CD14-positive monocyte (primary cell): ENCODE data around the gene TCAIM. TPM values are rescaled to one million over a fixed set of nuclear protein-coding genes. Genes with fewer than 3 reads are reported as not detected.
A peak's percentile ranks its signal among the peaks of the same experiment; 100 is the strongest.

Experiments used
- DNase-seq, 3 donors: peaks; one replicate each; pipeline ENCODE4 v3.0.0-alpha.2; 2011 to 2022
- H2AFZ ChIP-seq: 2 replicates; pipeline ENCODE4 v1.6.0; 2012; ENCODE audit warnings: mild to moderate bottlenecking, low read depth, low read length, inconsistent platforms; ENCODE audit not compliant: insufficient read depth, poor library complexity, severe bottlenecking
- H3K27ac ChIP-seq, 2 donors: 1 replicate in 1 of 2; 2 replicates in 1 of 2; pipeline ENCODE4 v1.5.1; 2012 to 2013; ENCODE audit warnings: low read length in 2 of 2, control low read depth in 1 of 2, inconsistent platforms in 1 of 2, low read depth in 1 of 2, mild to moderate bottlenecking in 1 of 2
- H3K27me3 ChIP-seq, 2 donors: one replicate each; pipeline versions ENCODE4 v1.6.0 to v1.6.1; 2011 to 2013; ENCODE audit warnings: low read length in 2 of 2; ENCODE audit not compliant: control insufficient read depth in 2 of 2, insufficient read depth in 2 of 2
- H3K36me3 ChIP-seq, 2 donors: replicated peaks in 1 of 2; 1 replicate in 1 of 2; 2 replicates in 1 of 2; pipeline versions ENCODE4 v1.5.1 to v1.6.1; 2012 to 2013; ENCODE audit warnings: low read length in 2 of 2, control low read depth in 1 of 2, inconsistent platforms in 1 of 2, mild to moderate bottlenecking in 1 of 2; ENCODE audit not compliant: insufficient read depth in 2 of 2, control insufficient read depth in 1 of 2
- H3K4me1 ChIP-seq, 2 donors: 1 replicate in 1 of 2; 2 replicates in 1 of 2; pipeline versions ENCODE4 v1.5.1 to v1.6.1; 2012 to 2013; ENCODE audit warnings: low read length in 2 of 2, control low read depth in 1 of 2, inconsistent platforms in 1 of 2, mild to moderate bottlenecking in 1 of 2, moderate library complexity in 1 of 2; ENCODE audit not compliant: insufficient read depth in 2 of 2, control insufficient read depth in 1 of 2
- H3K4me2 ChIP-seq: replicated peaks from 2 replicates; pipeline ENCODE3; 2012; ENCODE audit warnings: low read length, moderate library complexity, mild to moderate bottlenecking; ENCODE audit not compliant: poor library complexity, severe bottlenecking; ENCODE audit errors: extremely low read depth
- H3K4me3 ChIP-seq, 3 experiments: fragments of 200-600 bp in 1 of 3; sonication (generic) in 1 of 3; replicated peaks in 1 of 3; 1 replicate in 2 of 3; 2 replicates in 1 of 3; pipeline ENCODE4 v1.5.1; 2011 to 2013; ENCODE audit warnings: low read length in 3 of 3, mild to moderate bottlenecking in 3 of 3, control low read depth in 2 of 3, low read depth in 2 of 3, inconsistent platforms in 1 of 3, moderate library complexity in 1 of 3
- H3K79me2 ChIP-seq: 2 replicates; pipeline ENCODE4 v1.6.0; 2012; ENCODE audit warnings: mild to moderate bottlenecking, control low read depth, inconsistent platforms, low read length, moderate library complexity; ENCODE audit not compliant: insufficient read depth
- H3K9ac ChIP-seq: 2 replicates; pipeline ENCODE4 v1.6.0; 2017; ENCODE audit warnings: low read length, mild to moderate bottlenecking; ENCODE audit not compliant: insufficient read depth, poor library complexity, severe bottlenecking
- H3K9me3 ChIP-seq, 2 donors: replicated peaks in 1 of 2; 1 replicate in 1 of 2; 2 replicates in 1 of 2; pipeline versions ENCODE4 v1.5.1 to v1.6.1; 2012 to 2013; ENCODE audit warnings: low read length in 2 of 2, control low read depth in 1 of 2; ENCODE audit not compliant: control insufficient read depth in 1 of 2, insufficient read depth in 1 of 2
- H4K20me1 ChIP-seq: 2 replicates; pipeline ENCODE4 v1.6.0; 2012; ENCODE audit warnings: mild to moderate bottlenecking, low read length, control low read depth, moderate library complexity; ENCODE audit not compliant: insufficient read depth
- H3K27ac Mint-ChIP-seq, 7 donors: one replicate each; pipeline ENCODE4 v1.8.0; 2020; ENCODE audit warnings: mild to moderate bottlenecking in 7 of 7, mixed read lengths in 7 of 7, moderate library complexity in 6 of 7, inconsistent platforms in 2 of 7
- H3K27me3 Mint-ChIP-seq, 3 donors: one replicate each; pipeline ENCODE4 v1.8.0; 2021 to 2022; ENCODE audit warnings: low read depth in 3 of 3, mild to moderate bottlenecking in 3 of 3, mixed read lengths in 3 of 3, moderate library complexity in 3 of 3, inconsistent platforms in 1 of 3
- H3K36me3 Mint-ChIP-seq, 2 donors: one replicate each; pipeline ENCODE4 v1.8.0; 2020; ENCODE audit warnings: mixed read lengths in 2 of 2, inconsistent platforms in 1 of 2, mild to moderate bottlenecking in 1 of 2
- H3K4me1 Mint-ChIP-seq: one replicate; pipeline ENCODE4 v1.8.0; 2020; ENCODE audit warnings: mild to moderate bottlenecking, mixed read lengths
- H3K4me3 Mint-ChIP-seq, 2 donors: one replicate each; pipeline ENCODE4 v1.8.0; 2020; ENCODE audit warnings: mild to moderate bottlenecking in 2 of 2, mixed read lengths in 2 of 2, moderate library complexity in 1 of 2
- H3K9me3 Mint-ChIP-seq, 7 donors: one replicate each; pipeline ENCODE4 v1.8.0; 2020 to 2022; ENCODE audit warnings: mixed read lengths in 7 of 7, mild to moderate bottlenecking in 6 of 7, moderate library complexity in 6 of 7, inconsistent platforms in 2 of 7
- WGBS: methylation state at CpG from one replicate; pipeline ENCODE4 v1.1.5; 2013; ENCODE audit warnings: missing lambda C conversion rate; ENCODE audit not compliant: insufficient coverage; 5-methylcytosine and 5-hydroxymethylcytosine counted together
- intact Hi-C, 2 donors: fragments of 100-400 bp; cut with micrococcal nuclease; formaldehyde crosslinking; loops; one replicate each; pipeline versions ENCODE4 v1.15.0 to v1.15.1; 2023
- polyA plus RNA-seq, 3 donors: library from polyadenylated mRNA; depleted of rRNA in 1 of 3; unstranded in 2 of 3; stranded (reverse) in 1 of 3; fragments of 300-500 nt in 2 of 3; fragments of >200 nt in 1 of 3; fragmentation: Illumina TruSeq in 2 of 3; gene quantifications; 1 replicate in 2 of 3; 2 replicates in 1 of 3; pipeline ENCODE4 v1.2.3, GENCODE V29; 2012 to 2021
- TF ChIP-seq, protein P1 (sequence below): fragments of 200-600 bp; IDR thresholded peaks from one replicate; pipeline ENCODE4 v1.8.0; 2022; ENCODE audit warnings: antibody characterized with exemption, mild to moderate bottlenecking

Gene TCAIM
- polyA plus RNA-seq, 3 donors, result 9.1 to 26.7 (median 20.0) TPM

DNA sequence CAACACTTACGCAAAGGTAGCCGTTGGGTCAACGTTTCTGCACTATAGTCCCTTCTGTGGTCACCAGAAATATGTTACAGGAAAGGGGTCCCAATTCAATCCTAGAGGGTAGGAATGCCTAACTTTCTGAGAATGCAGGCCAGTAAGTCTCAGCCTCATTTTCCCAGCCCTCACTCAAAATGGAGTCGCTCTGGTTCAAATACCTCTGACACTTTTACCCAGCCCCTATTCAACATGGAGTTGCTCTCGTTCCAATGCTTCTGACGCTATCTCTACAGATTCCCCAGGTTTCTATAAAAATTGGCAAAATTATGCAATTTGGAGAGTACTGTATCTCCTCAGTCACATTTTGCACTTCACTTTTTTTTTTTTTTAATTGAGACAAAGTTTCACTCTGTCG, 99.2 kb downstream of the TCAIM start:
- H3K4me1 Mint-ChIP-seq, result peaks cover 54% of the 10 kb centered on the region
- Histone ChIP-seq H3K4me2 (no peak overlapping the region), H3K4me3 (no peak overlapping the region), H3K9ac (no peak overlapping the region), H3K36me3 (peaks cover 0 to 19% of the 10 kb centered on the region in 2 donors), H4K20me1 (no peaks in the 10 kb centered on the region), H3K9me3 (no peaks in the 10 kb centered on the region), H3K4me1 (peaks cover 34 to 44% of the 10 kb centered on the region in 2 donors), H3K27me3 (no peaks in the 10 kb centered on the region), H3K27ac (peak overlapping the region in 1 of 2 donors; percentile 14), H2AFZ (no peak overlapping the region), H3K79me2 (peaks cover 26% of the 10 kb centered on the region)
- peak overlapping the region in 1 of 2 donors; percentile 46 for H3K4me3 Mint-ChIP-seq
- DNase-seq, result no peak
- peak overlapping the region; percentile 59 to 100 (median 98) for H3K27ac Mint-ChIP-seq
- intact Hi-C loops, result loop anchor here (5.0 to 10.0 kb wide), 2 partner anchors 93 to 325 kb away; partner anchors contain the start of genes KIAA1143 (in 1 of the 2) and KIF15 (in 1 of the 2)
- H3K27me3 Mint-ChIP-seq, result no peaks in the 10 kb centered on the region
- TF ChIP-seq, protein P1, sequence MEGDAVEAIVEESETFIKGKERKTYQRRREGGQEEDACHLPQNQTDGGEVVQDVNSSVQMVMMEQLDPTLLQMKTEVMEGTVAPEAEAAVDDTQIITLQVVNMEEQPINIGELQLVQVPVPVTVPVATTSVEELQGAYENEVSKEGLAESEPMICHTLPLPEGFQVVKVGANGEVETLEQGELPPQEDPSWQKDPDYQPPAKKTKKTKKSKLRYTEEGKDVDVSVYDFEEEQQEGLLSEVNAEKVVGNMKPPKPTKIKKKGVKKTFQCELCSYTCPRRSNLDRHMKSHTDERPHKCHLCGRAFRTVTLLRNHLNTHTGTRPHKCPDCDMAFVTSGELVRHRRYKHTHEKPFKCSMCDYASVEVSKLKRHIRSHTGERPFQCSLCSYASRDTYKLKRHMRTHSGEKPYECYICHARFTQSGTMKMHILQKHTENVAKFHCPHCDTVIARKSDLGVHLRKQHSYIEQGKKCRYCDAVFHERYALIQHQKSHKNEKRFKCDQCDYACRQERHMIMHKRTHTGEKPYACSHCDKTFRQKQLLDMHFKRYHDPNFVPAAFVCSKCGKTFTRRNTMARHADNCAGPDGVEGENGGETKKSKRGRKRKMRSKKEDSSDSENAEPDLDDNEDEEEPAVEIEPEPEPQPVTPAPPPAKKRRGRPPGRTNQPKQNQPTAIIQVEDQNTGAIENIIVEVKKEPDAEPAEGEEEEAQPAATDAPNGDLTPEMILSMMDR, result no peak
- 100% methylated on average over 1 of the region's 7 CpGs for WGBS
- peaks cover 31 to 54% of the 10 kb centered on the region in 2 donors for H3K36me3 Mint-ChIP-seq
- H3K9me3 Mint-ChIP-seq, result peaks cover 0 to 3% (median 0%) of the 10 kb centered on the region in 7 donors

DNA sequence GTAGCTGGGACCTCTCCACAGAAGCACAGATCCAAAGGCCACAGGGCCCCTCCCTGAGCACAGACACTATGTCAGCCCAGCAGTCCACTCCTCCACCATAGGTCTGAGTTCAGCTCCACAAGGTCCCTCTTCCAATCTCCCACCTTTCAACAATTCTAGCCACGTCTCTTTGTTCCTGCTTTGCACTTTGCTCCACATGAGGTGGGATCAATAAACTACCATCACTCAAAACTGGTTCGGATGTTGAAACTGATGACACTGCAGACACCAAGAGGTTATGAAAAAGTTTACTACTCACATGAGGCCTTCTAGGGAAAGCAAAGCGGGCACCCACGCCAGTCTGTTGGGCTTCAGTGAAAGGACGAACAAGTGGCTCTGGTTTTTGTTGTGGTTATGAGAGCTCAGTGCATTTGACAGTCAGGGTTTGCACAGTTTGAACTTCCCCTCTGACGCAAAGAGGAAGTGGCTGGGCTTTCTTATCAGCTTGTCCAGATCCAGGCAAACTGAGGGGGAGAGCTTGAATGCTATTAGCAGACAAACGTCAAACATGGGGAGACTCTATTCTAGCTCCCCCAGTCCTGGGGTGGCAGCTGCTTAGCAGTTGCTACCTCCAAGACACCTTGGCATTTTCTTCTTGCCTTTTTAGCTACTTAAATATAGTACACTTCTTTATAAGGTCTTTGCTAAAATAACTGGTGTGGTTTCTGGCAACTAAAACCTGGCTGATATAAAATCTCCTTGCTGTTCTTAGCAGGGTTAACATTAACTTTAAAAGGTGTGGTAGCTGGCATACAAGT, 101.1 kb downstream of the TCAIM start:
- H3K4me1 ChIP-seq, result peaks cover 34 to 44% of the 10 kb centered on the region in 2 donors
- H3K9me3 ChIP-seq, result no peaks in the 10 kb centered on the region
- H3K27ac ChIP-seq, result peak overlapping the region; percentile 92 to 99
- DNase-seq, result peak; percentile 95 to 98 (median 96)
- peak overlapping the region; percentile 75 to 91 for H3K4me3 Mint-ChIP-seq
- H3K27me3 ChIP-seq, result no peaks in the 10 kb centered on the region
- peak overlapping the region; percentile 37 to 79 (median 44) for H3K4me3 ChIP-seq
- 0% methylated on average over 4 of the region's 7 CpGs for WGBS
- intact Hi-C loops, result loop anchor here (2.0 to 10.0 kb wide), 5 partner anchors 38 to 323 kb away; partner anchors contain the start of genes KIAA1143 (in 1 of the 2), KIF15 (in 1 of the 2), TCAIM (in 1 of the 2) and ZNF445 (in 1 of the 2)
- H3K27me3 Mint-ChIP-seq, result no peaks in the 10 kb centered on the region
- H3K4me2 ChIP-seq, result peak overlapping the region; percentile 90
- TF ChIP-seq, protein P1, result no peak
- H3K36me3 ChIP-seq, result peaks cover 0 to 24% of the 10 kb centered on the region in 2 donors
- peaks cover 37 to 58% of the 10 kb centered on the region in 2 donors for H3K36me3 Mint-ChIP-seq
- peaks cover 50% of the 10 kb centered on the region for H3K4me1 Mint-ChIP-seq
- H3K27ac Mint-ChIP-seq, result peak overlapping the region; percentile 98 to 100 (median 98)
- no peaks in the 10 kb centered on the region for H4K20me1 ChIP-seq
- H3K9me3 Mint-ChIP-seq, result peaks cover 0 to 3% (median 0%) of the 10 kb centered on the region in 7 donors
- peak overlapping the region; percentile 82 for H2AFZ ChIP-seq
- H3K79me2 ChIP-seq, result peaks cover 31% of the 10 kb centered on the region
- peak overlapping the region; percentile 85 for H3K9ac ChIP-seq
